ES-I3 (cell line): ENCODE data around the gene CPED1.

Source experiments
- H3K36me3 ChIP-seq: 2 replicates; pipeline ENCODE4 v1.6.1; 2013; ENCODE audit warnings: mild to moderate bottlenecking, low read length, control low read depth, moderate library complexity; ENCODE audit not compliant: insufficient read depth
- H3K4me1 ChIP-seq: 2 replicates; pipeline ENCODE4 v1.6.1; 2013; ENCODE audit warnings: mild to moderate bottlenecking, control low read depth, low read length; ENCODE audit not compliant: insufficient read depth
- H3K9ac ChIP-seq: 2 replicates; pipeline ENCODE4 v1.6.1; 2013; ENCODE audit warnings: low read depth, mild to moderate bottlenecking, low read length, moderate library complexity
- H3K9me3 ChIP-seq: 2 replicates; pipeline ENCODE4 v1.6.1; 2013; ENCODE audit warnings: mild to moderate bottlenecking, low read length, moderate library complexity; ENCODE audit not compliant: control insufficient read depth, insufficient read depth

Gene CPED1

GRCh38 chr7:121186746-121187145 lies 198.2 kb downstream of the CPED1 start:
- Histone ChIP-seq H3K9me3 (peaks cover 4% of the 10 kb centered on the region; the same call in 1 of the 2 replicates), H3K9ac (no peak overlapping the region), H3K36me3 (no peaks in the 10 kb centered on the region), H3K4me1 (no peaks in the 10 kb centered on the region)

DNA sequence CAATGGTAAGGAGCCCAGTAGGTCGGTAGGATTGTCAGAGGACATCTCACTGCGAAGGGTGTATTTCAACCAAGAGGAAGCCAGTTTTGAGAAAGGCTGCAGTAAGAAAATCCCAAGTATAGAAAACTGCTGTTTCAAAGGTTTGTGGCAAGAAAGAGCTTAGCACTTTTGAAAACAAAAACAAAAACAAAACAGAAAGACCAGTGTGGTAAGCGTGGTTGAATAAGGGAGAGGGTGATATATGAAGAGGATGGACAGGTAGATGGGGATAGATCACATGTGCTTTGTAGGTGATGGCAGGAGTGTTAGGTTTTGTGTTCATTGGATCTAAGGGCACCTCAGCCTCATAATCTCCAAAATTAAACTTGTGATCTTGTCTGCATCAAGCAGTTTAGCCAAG lies 198.7 kb downstream of the CPED1 start:
- Histone ChIP-seq H3K9me3 (peaks cover 4% of the 10 kb centered on the region; the same call in 1 of the 2 replicates), H3K9ac (no peak overlapping the region), H3K4me1 (no peaks in the 10 kb centered on the region), H3K36me3 (no peaks in the 10 kb centered on the region)

DNA sequence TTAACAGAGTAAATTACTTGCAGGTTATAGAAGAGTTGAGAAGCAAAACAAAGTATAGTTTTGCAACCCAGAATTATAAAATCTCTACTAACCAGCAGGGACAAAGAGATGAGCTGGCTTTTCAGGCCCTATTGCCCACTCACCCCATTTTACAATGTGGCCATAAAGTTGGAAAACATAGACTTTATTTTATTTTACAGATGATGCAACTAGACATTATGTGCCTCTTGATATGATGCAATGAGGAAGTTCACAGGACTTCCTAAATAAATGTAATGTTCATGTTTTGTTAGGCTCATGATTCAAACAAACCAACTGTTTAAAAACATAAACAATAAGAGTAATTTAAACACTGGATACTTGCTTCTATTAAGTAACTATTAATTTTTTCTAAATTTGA lies 199.2 kb downstream of the CPED1 start:
- Histone ChIP-seq H3K4me1 (no peaks in the 10 kb centered on the region), H3K9me3 (peaks cover 4% of the 10 kb centered on the region; the same call in 1 of the 2 replicates), H3K9ac (no peak overlapping the region)

GRCh38 chr7:121192834-121193233 lies 204.3 kb downstream of the CPED1 start:
- Histone ChIP-seq H3K4me1 (no peaks in the 10 kb centered on the region), H3K9me3 (peaks cover 4% of the 10 kb centered on the region; the same call in 1 of the 2 replicates), H3K36me3 (no peaks in the 10 kb centered on the region), H3K9ac (no peak overlapping the region)

More for the DNA sequence above, 199.2 kb downstream of the CPED1 start:
- H3K36me3 ChIP-seq, result no peaks in the 10 kb centered on the region

DNA sequence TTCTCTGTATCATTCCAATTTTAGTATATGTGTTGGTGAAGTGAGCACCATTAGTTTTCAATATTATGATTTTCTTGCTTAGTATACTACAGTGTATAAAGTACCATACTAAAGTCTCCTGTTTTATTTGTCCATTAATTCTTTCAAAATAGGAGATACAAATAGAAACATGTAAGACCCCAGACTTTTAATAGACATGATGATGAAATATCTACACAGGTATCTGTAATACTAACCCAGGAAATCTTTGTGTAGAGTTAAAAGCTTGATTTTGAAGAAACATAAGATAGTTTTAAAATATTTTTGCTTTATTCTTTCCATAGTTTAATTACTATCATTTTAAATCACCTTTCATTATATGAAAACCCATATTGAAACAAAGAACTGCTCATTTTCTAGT lies 206.5 kb downstream of the CPED1 start:
- Histone ChIP-seq H3K4me1 (no peaks in the 10 kb centered on the region), H3K9ac (no peak overlapping the region), H3K9me3 (no peaks in the 10 kb centered on the region), H3K36me3 (no peaks in the 10 kb centered on the region)

- Histone ChIP-seq H3K9me3 (no peaks in the 10 kb centered on the region), H3K36me3 (no peaks in the 10 kb centered on the region), H3K9ac (no peak overlapping the region), H3K4me1 (no peaks in the 10 kb centered on the region)
Measured at GRCh38 chr7:121195874-121196273, 207.4 kb downstream of the CPED1 start.

DNA sequence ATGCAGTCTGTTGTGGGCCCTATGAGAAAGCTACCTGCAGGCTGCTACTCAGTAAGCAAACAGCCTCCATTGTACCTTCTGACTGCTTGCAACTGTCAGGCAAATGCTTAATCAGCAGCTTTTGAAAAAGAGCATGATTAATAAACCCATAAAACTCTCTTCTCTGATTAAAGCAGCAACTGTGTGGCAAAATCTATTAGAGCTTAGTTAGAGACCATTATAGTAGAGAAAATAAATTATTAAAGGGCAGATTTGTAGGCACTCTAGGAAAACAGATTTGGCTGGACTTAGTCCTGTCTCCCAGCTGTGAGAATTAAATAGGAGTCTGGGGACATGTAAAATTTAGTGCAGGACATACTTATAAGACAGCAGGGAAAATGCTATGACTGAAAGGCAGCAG lies 207.8 kb downstream of the CPED1 start:
- Histone ChIP-seq H3K9me3 (no peaks in the 10 kb centered on the region), H3K36me3 (no peaks in the 10 kb centered on the region), H3K9ac (no peak overlapping the region), H3K4me1 (no peaks in the 10 kb centered on the region)

DNA sequence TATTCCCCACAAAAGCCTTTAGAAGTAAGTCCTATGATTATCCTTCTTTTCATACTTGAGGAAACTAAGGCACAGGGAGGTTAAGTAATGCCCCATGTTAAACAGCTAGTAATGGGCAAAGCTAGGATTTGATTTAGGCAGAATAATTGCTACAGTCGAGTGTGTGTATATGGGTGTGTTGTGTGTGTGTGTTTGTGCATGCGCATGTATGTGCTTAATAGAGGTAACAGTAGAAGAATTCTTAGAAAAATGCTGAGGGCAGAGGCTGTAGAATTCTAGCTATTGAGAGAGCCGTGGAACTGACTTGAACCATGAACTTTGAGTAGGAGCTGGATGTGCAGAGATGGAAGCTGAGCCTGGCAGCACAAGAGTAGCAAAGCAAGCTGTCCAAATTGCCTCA lies 208.9 kb downstream of the CPED1 start:
- Histone ChIP-seq H3K4me1 (no peaks in the 10 kb centered on the region), H3K36me3 (no peaks in the 10 kb centered on the region), H3K9me3 (no peaks in the 10 kb centered on the region), H3K9ac (no peak overlapping the region)

- Histone ChIP-seq H3K9me3 (no peaks in the 10 kb centered on the region), H3K9ac (no peak overlapping the region), H3K36me3 (no peaks in the 10 kb centered on the region), H3K4me1 (no peaks in the 10 kb centered on the region)
Measured at GRCh38 chr7:121198502-121198901, 210.0 kb downstream of the CPED1 start.

DNA sequence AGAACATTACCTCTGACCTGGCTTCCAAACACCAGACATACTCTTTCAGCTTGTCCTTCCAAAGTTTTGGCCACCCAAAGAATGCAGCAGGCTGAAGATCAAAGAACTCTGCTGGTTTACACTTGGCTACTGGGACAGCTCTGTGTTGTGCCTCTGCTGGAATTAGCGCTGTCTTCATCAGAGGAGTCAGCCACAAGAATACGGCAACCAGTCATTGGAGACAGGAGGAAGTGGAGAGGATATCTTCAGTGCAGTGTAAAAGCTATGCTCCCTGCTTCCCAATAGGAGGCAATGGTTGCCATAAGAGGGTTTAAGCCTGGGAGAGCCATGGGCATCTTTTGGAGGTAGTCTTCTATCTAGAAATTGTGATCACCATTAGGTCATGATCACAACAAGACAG lies 213.6 kb downstream of the CPED1 start:
- H3K4me1 ChIP-seq, result no peaks in the 10 kb centered on the region
- no peaks in the 10 kb centered on the region for H3K9me3 ChIP-seq
- no peaks in the 10 kb centered on the region for H3K36me3 ChIP-seq
- H3K9ac ChIP-seq, result no peak overlapping the region

DNA sequence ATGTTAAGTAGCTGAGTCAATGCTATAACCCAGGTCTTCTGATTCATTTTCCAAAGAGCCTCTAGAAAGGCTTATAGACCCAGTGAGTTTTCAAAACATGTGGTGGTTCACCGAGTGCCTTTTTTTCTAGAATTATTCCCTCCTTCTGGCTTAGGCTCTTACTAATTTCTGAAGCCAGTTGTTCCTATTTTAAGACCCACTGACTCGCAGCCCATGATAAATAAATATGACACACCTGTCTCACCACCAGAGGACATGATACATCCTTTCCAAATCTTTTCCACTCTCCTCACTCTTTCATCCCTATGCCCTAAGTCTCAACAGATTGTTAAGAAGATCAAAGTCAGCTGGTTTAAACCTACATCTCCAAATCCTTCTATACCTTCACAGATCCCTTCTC lies 214.3 kb downstream of the CPED1 start:
- Histone ChIP-seq H3K36me3 (no peaks in the 10 kb centered on the region), H3K9me3 (no peaks in the 10 kb centered on the region), H3K9ac (no peak overlapping the region), H3K4me1 (no peaks in the 10 kb centered on the region)

- no peaks in the 10 kb centered on the region for H3K9me3 ChIP-seq
- H3K4me1 ChIP-seq, result no peaks in the 10 kb centered on the region
- H3K36me3 ChIP-seq, result no peaks in the 10 kb centered on the region
- H3K9ac ChIP-seq, result no peak overlapping the region
Measured at GRCh38 chr7:121204537-121204936, 216.0 kb downstream of the CPED1 start.

DNA sequence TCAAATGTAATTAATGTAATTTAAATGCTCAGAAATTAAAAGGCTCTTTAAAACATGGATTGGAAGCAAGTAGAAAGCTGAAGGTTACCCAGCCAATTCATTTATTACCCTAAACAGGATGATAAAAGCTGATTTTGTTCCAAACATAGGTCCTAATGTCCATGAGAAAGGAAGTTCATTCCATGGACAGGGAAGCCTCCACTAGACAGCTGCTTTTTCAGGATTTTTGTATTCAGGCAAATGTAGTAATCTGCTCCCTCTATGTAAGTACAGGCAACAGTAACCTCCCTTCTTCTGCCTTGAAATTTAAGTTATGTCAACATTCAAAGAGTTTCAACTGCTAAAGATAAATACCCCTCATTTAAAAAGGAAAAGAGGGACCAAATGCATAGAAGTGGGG lies 217.3 kb downstream of the CPED1 start:
- H3K9ac ChIP-seq, result no peak overlapping the region
- H3K4me1 ChIP-seq, result no peaks in the 10 kb centered on the region
- H3K9me3 ChIP-seq, result no peaks in the 10 kb centered on the region
- H3K36me3 ChIP-seq, result no peaks in the 10 kb centered on the region

- H3K9ac ChIP-seq, result no peak overlapping the region
- H3K9me3 ChIP-seq, result no peaks in the 10 kb centered on the region
- no peaks in the 10 kb centered on the region for H3K4me1 ChIP-seq
- no peaks in the 10 kb centered on the region for H3K36me3 ChIP-seq
Measured at GRCh38 chr7:121211253-121211652, 222.7 kb downstream of the CPED1 start.

- Histone ChIP-seq H3K9me3 (no peaks in the 10 kb centered on the region), H3K9ac (no peak overlapping the region), H3K36me3 (no peaks in the 10 kb centered on the region), H3K4me1 (no peaks in the 10 kb centered on the region)
Measured at GRCh38 chr7:121212036-121212435, 223.5 kb downstream of the CPED1 start.

- no peaks in the 10 kb centered on the region for H3K36me3 ChIP-seq
- H3K9me3 ChIP-seq, result no peaks in the 10 kb centered on the region
- no peaks in the 10 kb centered on the region for H3K4me1 ChIP-seq
- H3K9ac ChIP-seq, result no peak overlapping the region
Measured at GRCh38 chr7:121214657-121215056, 226.1 kb downstream of the CPED1 start.
